HEK293 (cell line): ENCODE results near the gene CFAP45.
A peak's percentile ranks its signal among the peaks of the same experiment; 100 is the strongest.

Experiments
- CTCF ChIA-PET: fragments of 350-600 bp; formaldehyde crosslinking; extraction: SDS; loops from one replicate; lab custom pipeline; 2021; ENCODE audit warnings: antibody characterized with exemption; lab: Yijun Ruan, JAX
- POLR2A ChIA-PET: fragments of 300-600 bp; formaldehyde crosslinking; extraction: SDS; loops from one replicate; lab custom pipeline; 2020; ENCODE audit warnings: antibody characterized with exemption, inconsistent platforms; lab: Yijun Ruan, JAX
- H3K27ac ChIP-seq: fragments of 200-500 bp; sonication (Bioruptor generic); 2 replicates; pipeline ENCODE4 v1.5.1; 2014; ENCODE audit warnings: low read depth, low read length, control low read depth, inconsistent platforms; ENCODE audit errors: extremely low read depth
- H3K36me3 ChIP-seq, 2 experiments: fragments of 200-500 bp in 1 of 2; sonication (Bioruptor generic) in 1 of 2; 1 replicate in 1 of 2; 2 replicates in 1 of 2; pipeline ENCODE4 v1.5.1; 2014 to 2017; ENCODE audit warnings: inconsistent platforms in 2 of 2, low read length in 2 of 2; ENCODE audit not compliant: control insufficient read depth in 2 of 2, insufficient read depth in 1 of 2
- H3K4me1 ChIP-seq: fragments of 200-500 bp; sonication (Bioruptor generic); 2 replicates; pipeline ENCODE4 v1.5.1; 2014; ENCODE audit warnings: mild to moderate bottlenecking, low read length, inconsistent platforms; ENCODE audit not compliant: control insufficient read depth, insufficient read depth
- H3K4me3 ChIP-seq: 2 replicates; pipeline ENCODE4 v1.5.1; 2011; ENCODE audit warnings: low read depth, mild to moderate bottlenecking, control low read depth, low read length, moderate library complexity
- H3K9me3 ChIP-seq: fragments of 200-500 bp; sonication (Bioruptor generic); 2 replicates; pipeline ENCODE4 v1.5.1; 2014; ENCODE audit warnings: low read depth, low read length, inconsistent platforms; ENCODE audit not compliant: control insufficient read depth, insufficient read depth
- BCL11B ChIP-seq: fragments of 450-650 bp; formaldehyde crosslinking; IDR thresholded peaks from 2 replicates; pipeline ENCODE4 v1.5.1; 2016; ENCODE audit warnings: low read depth, missing biosample characterization, missing genetic modification characterization
- GLIS1 ChIP-seq: fragments of 450-650 bp; formaldehyde crosslinking; IDR thresholded peaks from 2 replicates; pipeline ENCODE4 v1.5.1; 2016; ENCODE audit warnings: missing biosample characterization, missing genetic modification characterization
- HIC1 ChIP-seq: fragments of 450-650 bp; formaldehyde crosslinking; IDR thresholded peaks from 2 replicates; pipeline ENCODE4 v1.5.1; 2016; ENCODE audit warnings: missing biosample characterization, missing genetic modification characterization
- KLF17 ChIP-seq: fragments of 450-650 bp; formaldehyde crosslinking; IDR thresholded peaks from 2 replicates; pipeline ENCODE4 v1.5.1; 2016; ENCODE audit warnings: missing biosample characterization, missing genetic modification characterization
- OVOL3 ChIP-seq: fragments of 450-650 bp; formaldehyde crosslinking; IDR thresholded peaks from 2 replicates; pipeline ENCODE4 v1.5.1; 2016; ENCODE audit warnings: missing biosample characterization, missing genetic modification characterization
- PBX3 ChIP-seq: sonication (generic); formaldehyde crosslinking; IDR thresholded peaks from 2 replicates; pipeline ENCODE4 v1.8.1; 2022; ENCODE audit warnings: mild to moderate bottlenecking, moderate library complexity, missing genetic modification reagents
- REPIN1 ChIP-seq: fragments of 450-650 bp; formaldehyde crosslinking; IDR thresholded peaks from 2 replicates; pipeline ENCODE4 v1.5.1; 2017; ENCODE audit warnings: missing biosample characterization, missing genetic modification characterization, low read depth
- SP2 ChIP-seq: fragments of 450-650 bp; formaldehyde crosslinking; IDR thresholded peaks from 2 replicates; pipeline ENCODE4 v1.5.1; 2016; ENCODE audit warnings: missing biosample characterization, missing genetic modification characterization
- TRIM28 ChIP-seq: IDR thresholded peaks from 2 replicates; pipeline ENCODE4 v1.6.1; 2011; ENCODE audit warnings: low read length, control low read depth, borderline replicate concordance
- ZBTB17 ChIP-seq: fragments of 450-650 bp; formaldehyde crosslinking; IDR thresholded peaks from 2 replicates; pipeline ENCODE4 v1.5.1; 2016; ENCODE audit warnings: missing biosample characterization, missing genetic modification characterization
- ZIC2 ChIP-seq: fragments of 450-650 bp; formaldehyde crosslinking; IDR thresholded peaks from 2 replicates; pipeline ENCODE4 v1.5.1; 2016; ENCODE audit warnings: missing biosample characterization, missing genetic modification characterization
- ZNF248 ChIP-seq: fragments of 450-650 bp; formaldehyde crosslinking; IDR thresholded peaks from 2 replicates; pipeline ENCODE4 v1.5.1; 2017; ENCODE audit warnings: missing biosample characterization, missing genetic modification characterization
- ZNF335 ChIP-seq: fragments of 450-650 bp; formaldehyde crosslinking; conservative IDR thresholded peaks from 2 replicates; pipeline ENCODE4 v1.5.1; 2016; ENCODE audit warnings: missing biosample characterization, missing genetic modification characterization
- ZNF354C ChIP-seq: fragments of 450-650 bp; formaldehyde crosslinking; IDR thresholded peaks from 2 replicates; pipeline ENCODE4 v1.5.1; 2016; ENCODE audit warnings: missing biosample characterization, missing genetic modification characterization, low read depth, borderline replicate concordance
- ZNF473 ChIP-seq: fragments of 450-650 bp; formaldehyde crosslinking; IDR thresholded peaks from 2 replicates; pipeline ENCODE4 v1.5.1; 2017; ENCODE audit warnings: missing biosample characterization, missing genetic modification characterization
- ZNF513 ChIP-seq: fragments of 450-650 bp; IDR thresholded peaks from 2 replicates; pipeline ENCODE4 v1.5.1; 2018; ENCODE audit warnings: missing biosample characterization, missing genetic modification characterization
- ZNF560 ChIP-seq: fragments of 450-650 bp; formaldehyde crosslinking; IDR thresholded peaks from 2 replicates; pipeline ENCODE4 v1.5.1; 2017; ENCODE audit warnings: missing biosample characterization, missing genetic modification characterization, borderline replicate concordance
- ZNF677 ChIP-seq: fragments of 450-650 bp; IDR thresholded peaks from 2 replicates; pipeline ENCODE4 v1.5.0; 2018; ENCODE audit warnings: missing biosample characterization, mild to moderate bottlenecking, missing genetic modification characterization, moderate library complexity
- ZNF701 ChIP-seq: fragments of 450-650 bp; formaldehyde crosslinking; IDR thresholded peaks from 2 replicates; pipeline ENCODE4 v1.5.1; 2016; ENCODE audit warnings: missing biosample characterization, missing genetic modification characterization
- ZNF707 ChIP-seq: fragments of 450-650 bp; formaldehyde crosslinking; IDR thresholded peaks from 2 replicates; pipeline ENCODE4 v1.5.1; 2016; ENCODE audit warnings: missing biosample characterization, missing genetic modification characterization
- ZNF768 ChIP-seq: fragments of 450-650 bp; formaldehyde crosslinking; IDR thresholded peaks from 2 replicates; pipeline ENCODE4 v1.5.1; 2018; ENCODE audit warnings: missing biosample characterization, mild to moderate bottlenecking, missing genetic modification characterization
- ZXDB ChIP-seq: fragments of 450-650 bp; formaldehyde crosslinking; IDR thresholded peaks from 2 replicates; pipeline ENCODE4 v1.5.1; 2016; ENCODE audit warnings: missing biosample characterization, missing genetic modification characterization
- TF ChIP-seq, protein P1 (sequence below): fragments of 450-650 bp; formaldehyde crosslinking; IDR thresholded peaks from 2 replicates; pipeline ENCODE4 v1.5.1; 2017; ENCODE audit warnings: missing biosample characterization, missing genetic modification characterization
- TF ChIP-seq, protein P2 (sequence below): fragments of 450-650 bp; formaldehyde crosslinking; IDR thresholded peaks from 2 replicates; pipeline ENCODE4 v1.5.1; 2016; ENCODE audit warnings: missing biosample characterization, missing genetic modification characterization

The CFAP45 gene

GRCh38 chr1:159861218-159861617 is 38.7 kb downstream of the CFAP45 start:
- H3K27ac ChIP-seq = no peak overlapping the region
- ChIA-PET CTCF (interaction anchor here (1.6 kb wide), 1 partner anchor 30 kb away, joined by 8 read pairs; no protein-coding TSS in a partner anchor), POLR2A (no interaction called here)
- no peaks in the 10 kb centered on the region for H3K36me3 ChIP-seq
- H3K9me3 ChIP-seq = no peaks in the 10 kb centered on the region
- no peak overlapping the region for H3K4me3 ChIP-seq
- TF ChIP-seq KLF17 (tag by site-specific recombination) (no peak), BCL11B (tag by site-specific recombination) (no peak), ZNF335 (tag by site-specific recombination) (no peak), TRIM28 (no peak), ZBTB17 (tag by site-specific recombination) (no peak), ZNF701 (tag by site-specific recombination) (no peak), REPIN1 (tag by site-specific recombination) (no peak), ZNF354C (tag by site-specific recombination) (no peak), SP2 (tag by site-specific recombination) (no peak), ZNF768 (tag by site-specific recombination) (no peak), PBX3 (CRISPR knock-in tag) (no peak)
- no peaks in the 10 kb centered on the region for H3K4me1 ChIP-seq

DNA sequence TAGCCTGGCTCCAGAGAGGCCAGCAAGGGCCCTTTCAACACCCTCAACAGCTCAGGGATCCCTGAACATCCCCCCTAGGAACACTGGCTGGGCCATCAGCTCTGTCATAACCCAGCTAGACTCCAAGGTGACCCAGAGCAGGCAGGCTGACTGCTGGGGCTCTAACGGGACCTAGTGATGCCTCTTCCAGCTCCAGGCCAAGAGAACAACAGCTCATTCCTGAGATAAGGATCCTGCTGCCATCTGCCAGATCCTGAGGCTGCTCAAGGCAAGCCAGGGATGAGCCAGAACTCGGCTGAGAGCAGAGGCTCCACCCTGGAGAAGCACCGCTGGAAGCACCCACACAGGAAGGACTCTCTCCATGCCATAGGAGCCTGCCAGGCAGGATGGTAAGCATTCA is 39.5 kb downstream of the CFAP45 start:
- Histone ChIP-seq H3K27ac (no peak overlapping the region), H3K4me1 (no peaks in the 10 kb centered on the region), H3K36me3 (no peaks in the 10 kb centered on the region), H3K9me3 (no peaks in the 10 kb centered on the region), H3K4me3 (no peak overlapping the region)
- TF ChIP-seq ZIC2 (tag by site-specific recombination) (peak; percentile 40), ZNF248 (tag by site-specific recombination) (no peak), ZNF707 (no peak), ZXDB (tag by site-specific recombination) (no peak)
- ChIA-PET CTCF (interaction anchor here (0.5 to 1.6 kb wide), 2 partner anchors 30 to 649 kb away, joined by 3 to 8 read pairs; no protein-coding TSS in a partner anchor), POLR2A (interaction anchor here (1.3 kb wide), 1 partner anchor 64 kb away, joined by 3 read pairs; no protein-coding TSS in a partner anchor)

GRCh38 chr1:159859767-159860322 is 40.1 kb downstream of the CFAP45 start:
- Histone ChIP-seq H3K4me3 (no peak overlapping the region), H3K36me3 (no peaks in the 10 kb centered on the region), H3K9me3 (no peaks in the 10 kb centered on the region), H3K4me1 (no peaks in the 10 kb centered on the region), H3K27ac (no peak overlapping the region)
- ChIA-PET POLR2A (interaction anchor here (1.3 kb wide), 1 partner anchor 65 kb away, joined by 3 read pairs; no protein-coding TSS in a partner anchor), CTCF (interaction anchor here (0.5 to 1.6 kb wide), 2 partner anchors 31 to 648 kb away, joined by 3 to 8 read pairs; no protein-coding TSS in a partner anchor)
- TF ChIP-seq, protein P1, sequence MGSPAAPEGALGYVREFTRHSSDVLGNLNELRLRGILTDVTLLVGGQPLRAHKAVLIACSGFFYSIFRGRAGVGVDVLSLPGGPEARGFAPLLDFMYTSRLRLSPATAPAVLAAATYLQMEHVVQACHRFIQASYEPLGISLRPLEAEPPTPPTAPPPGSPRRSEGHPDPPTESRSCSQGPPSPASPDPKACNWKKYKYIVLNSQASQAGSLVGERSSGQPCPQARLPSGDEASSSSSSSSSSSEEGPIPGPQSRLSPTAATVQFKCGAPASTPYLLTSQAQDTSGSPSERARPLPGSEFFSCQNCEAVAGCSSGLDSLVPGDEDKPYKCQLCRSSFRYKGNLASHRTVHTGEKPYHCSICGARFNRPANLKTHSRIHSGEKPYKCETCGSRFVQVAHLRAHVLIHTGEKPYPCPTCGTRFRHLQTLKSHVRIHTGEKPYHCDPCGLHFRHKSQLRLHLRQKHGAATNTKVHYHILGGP (tag by site-specific recombination) = no peak
- no peak for TF ChIP-seq ZNF513 (tag by site-specific recombination)
- no peak for TF ChIP-seq HIC1 (tag by site-specific recombination)
- no peak for TF ChIP-seq ZNF677 (tag by site-specific recombination)
- no peak for TF ChIP-seq GLIS1
- no peak for TF ChIP-seq ZNF473 (tag by site-specific recombination)
- no peak for TF ChIP-seq ZNF560
- TF ChIP-seq, protein P2, sequence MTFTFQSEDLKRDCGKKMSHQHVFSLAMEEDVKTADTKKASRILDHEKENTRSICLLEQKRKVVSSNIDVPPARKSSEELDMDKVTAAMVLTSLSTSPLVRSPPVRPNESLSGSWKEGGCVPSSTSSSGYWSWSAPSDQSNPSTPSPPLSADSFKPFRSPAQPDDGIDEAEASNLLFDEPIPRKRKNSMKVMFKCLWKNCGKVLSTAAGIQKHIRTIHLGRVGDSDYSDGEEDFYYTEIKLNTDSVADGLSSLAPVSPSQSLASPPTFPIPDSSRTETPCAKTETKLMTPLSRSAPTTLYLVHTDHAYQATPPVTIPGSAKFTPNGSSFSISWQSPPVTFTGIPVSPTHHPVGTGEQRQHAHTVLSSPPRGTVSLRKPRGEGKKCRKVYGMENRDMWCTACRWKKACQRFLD (tag by site-specific recombination) = no peak
- TF ChIP-seq OVOL3 (tag by site-specific recombination) = no peak
